HG02885 (cell line): ENCODE measurements around the gene GDF7.
"Not testable (repeated sequence)": the region's sequence is repeated elsewhere in the genome, so short reads cannot be mapped to it uniquely, and the experiment has no call there.

Experiments
- ATAC-seq: cut with Tn5 transposase; IDR thresholded peaks from one replicate; pipeline ENCODE4 v1.9.1; 2021; ENCODE audit warnings: mild to moderate bottlenecking; ENCODE audit not compliant: unreplicated experiment, poor library complexity

GDF7 gene

DNA sequence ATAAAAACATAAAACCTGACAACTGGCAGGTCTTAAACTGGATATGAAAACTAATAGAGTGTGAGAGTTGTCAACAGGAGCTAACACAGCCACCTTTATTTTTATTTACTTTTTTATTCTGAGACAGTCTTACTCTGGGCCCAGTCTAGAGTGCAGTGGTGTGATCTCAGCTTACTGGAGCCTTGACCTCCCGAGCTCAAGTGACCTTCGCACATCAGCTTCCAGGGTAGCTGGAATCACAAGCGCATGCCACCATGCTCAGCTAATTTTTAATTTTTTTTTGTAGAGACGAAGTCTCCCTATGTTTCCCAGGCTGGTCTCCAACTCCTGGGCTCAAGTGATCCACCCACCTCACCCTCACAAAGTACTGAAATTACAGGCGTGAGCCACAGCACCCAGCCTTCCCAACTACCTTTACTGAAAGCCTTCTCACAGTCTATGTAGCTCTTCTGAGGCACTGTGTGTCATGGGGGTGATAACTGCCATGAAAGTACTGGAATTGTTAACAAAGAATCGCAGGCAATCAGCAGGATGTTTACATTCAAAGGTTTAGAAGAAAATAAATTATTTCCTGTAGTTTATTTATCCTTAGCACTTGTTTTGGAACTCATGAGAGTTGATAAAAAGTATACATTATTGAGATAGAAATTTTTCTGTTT, 24.3 kb downstream of the GDF7 start:
- ATAC-seq: no peak

DNA sequence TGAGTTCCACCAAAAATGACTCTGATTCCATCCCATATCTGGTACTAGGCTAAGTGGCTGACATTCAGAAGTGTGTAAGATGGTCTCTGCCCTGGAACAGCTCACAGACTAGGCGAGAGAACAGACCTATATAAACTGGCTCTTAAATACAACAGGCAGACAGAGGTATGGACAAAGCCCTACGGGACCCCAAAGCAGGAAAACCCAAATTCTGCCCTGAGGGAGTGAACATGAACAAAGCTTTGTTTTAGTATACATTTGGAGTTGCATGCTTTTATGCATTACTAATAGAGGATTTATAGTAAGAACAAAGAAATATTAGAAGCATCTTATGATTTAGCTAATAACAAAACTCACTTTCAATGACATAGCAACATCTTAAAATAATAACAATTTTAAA, 25.1 kb downstream of the GDF7 start:
- no peak for ATAC-seq

GRCh38 chr2:20693317-20693716, 26.4 kb downstream of the GDF7 start:
- ATAC-seq: no peak

DNA sequence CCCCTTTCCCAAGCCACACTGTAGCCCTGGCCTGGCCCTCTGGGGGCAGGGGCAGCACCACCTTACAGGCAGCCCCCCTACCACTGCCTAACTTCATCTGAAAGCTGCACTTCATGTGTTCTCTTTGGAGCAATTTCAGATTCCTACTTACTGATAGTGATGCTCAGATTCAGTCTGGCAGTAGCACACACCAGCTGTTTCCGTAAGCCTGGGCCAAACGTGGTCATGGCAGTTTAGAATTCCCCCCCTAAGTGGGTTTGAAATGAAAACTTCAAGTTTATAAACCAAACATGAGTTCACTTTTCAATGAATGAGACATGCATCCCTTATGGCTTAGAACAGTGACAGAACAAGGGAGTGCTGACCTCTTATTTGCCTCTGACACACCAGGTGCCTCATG, 29.4 kb downstream of the GDF7 start:
- no peak for ATAC-seq

DNA sequence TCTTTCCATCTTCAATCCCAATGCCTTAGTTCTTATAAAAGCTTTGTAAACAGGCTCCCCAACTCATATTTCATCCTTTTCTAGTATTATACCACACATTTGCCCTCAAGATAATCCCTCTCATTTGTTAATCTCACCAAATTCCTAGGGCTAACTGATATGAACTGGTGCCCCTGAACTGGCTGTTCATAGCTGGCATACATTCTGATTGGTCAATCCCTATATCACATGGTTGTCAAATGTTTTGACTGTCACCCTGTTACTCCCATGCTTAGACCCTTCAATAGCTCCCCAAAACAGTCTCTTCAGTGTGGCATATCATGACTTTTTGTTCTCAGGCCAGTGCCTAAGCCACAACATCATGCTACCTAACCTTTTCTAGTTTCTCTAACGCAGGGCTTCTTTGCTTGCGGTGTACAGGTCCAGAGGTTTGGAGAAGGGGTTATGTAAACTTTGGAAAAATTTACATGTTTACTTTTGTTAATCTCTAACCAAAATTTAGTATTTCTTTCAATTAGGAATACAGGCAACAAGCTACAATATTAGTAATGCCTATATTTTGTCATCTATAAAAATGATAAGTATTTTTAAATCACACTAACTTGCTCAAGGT, 30.5 kb downstream of the GDF7 start:
- no peak for ATAC-seq

DNA sequence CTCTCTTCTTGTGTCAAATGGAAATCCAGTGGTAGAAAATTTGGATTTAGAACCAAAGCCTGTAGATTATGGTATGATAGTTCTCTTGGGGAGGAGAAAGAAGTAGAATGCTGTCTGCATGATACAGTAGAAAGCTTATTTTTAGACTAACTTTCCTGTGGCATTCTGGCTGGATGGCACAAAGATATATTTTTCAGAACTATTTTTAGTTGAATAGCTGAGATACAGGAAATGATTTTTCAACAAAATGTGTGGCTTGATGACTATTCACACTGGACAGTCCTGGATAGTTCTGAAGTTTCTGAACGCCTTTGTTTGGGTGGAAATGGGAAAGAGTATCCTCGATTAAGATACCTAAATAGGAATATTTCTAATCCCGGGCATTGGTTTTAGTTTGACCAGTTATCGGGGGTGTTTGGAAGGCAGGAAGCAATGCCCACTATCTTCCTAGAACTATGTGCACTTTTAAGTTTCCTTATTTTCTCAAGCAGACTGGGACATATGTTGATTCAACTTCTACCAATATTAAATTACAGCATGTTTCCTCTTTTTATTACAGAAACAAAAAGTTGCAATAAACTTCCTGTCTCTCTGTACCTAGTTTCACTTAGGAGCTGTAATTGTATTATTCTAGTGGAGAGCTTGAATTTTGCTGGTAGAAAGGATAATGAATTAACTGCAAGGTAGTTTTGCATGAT, 32.1 kb downstream of the GDF7 start:
- no peak for ATAC-seq

DNA sequence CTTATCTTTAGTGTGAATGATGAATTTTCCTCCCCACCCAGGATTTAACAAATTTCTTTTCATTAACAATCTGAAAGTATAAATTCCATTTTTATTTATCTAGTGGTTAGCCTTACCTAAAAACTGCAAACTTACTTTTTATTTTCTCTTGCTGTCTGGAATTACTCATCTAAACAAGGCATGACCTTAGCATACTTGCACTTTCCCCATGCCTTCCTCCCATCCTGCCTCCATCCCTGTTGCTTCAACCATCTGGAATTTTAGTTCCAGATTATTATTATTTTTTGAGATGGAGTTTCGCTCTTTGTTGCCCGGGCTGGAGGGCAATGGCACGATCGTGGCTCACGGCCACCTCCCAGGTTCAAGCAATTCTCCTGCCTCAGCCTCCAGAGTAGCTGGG, 35.6 kb downstream of the GDF7 start:
- ATAC-seq: no peak

GRCh38 chr2:20704886-20705285, 37.9 kb downstream of the GDF7 start:
- no peak for ATAC-seq

DNA sequence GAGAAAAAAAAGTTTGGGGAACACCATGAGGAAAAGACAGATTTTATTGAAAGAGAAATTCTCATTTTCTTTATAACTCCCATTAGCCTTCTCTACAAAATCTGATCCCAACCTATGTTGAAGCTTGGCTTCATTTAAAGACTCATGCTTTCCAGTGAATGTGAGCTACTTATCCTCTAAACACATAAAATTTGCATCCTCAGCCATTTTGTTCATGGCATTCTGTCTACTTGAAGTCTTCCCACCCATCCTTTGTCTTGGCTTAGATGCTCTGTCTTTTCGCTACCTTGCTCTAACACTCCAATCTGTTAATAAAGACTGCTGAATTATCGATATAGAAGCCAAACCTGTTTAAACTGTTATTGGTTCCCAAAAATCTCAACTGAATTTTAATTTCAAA, 39.3 kb downstream of the GDF7 start:
- ATAC-seq: no peak

- ATAC-seq: no peak
These were observed 39.8 kb downstream of the GDF7 start for GRCh38 chr2:20706786-20707185.

- ATAC-seq: no peak
These were observed 40.7 kb downstream of the GDF7 start for GRCh38 chr2:20707601-20708000.

- not testable (repeated sequence) for ATAC-seq
These were observed 44.7 kb downstream of the GDF7 start for GRCh38 chr2:20711641-20712040.

DNA sequence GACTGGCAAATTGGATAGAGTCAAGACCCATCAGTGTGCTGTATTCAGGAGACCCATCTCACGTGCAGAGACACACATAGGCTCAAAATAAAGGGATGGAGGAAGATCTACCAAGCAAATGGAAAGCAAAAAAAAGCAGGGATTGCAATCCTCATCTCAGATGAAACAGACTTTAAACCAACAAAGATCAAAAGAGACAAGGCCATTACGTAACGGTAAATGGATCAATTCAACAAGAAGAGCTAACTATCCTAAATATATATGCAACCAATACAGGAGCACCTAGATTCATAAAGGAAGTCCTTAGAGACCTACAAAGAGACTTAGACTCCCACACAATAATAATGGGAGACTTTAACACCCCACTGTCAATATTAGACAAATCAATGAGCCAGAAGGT, 46.6 kb downstream of the GDF7 start:
- not testable (repeated sequence) for ATAC-seq

- not testable (repeated sequence) for ATAC-seq
These were observed 47.5 kb downstream of the GDF7 start for GRCh38 chr2:20714412-20714811.

GRCh38 chr2:20716164-20716563, 49.2 kb downstream of the GDF7 start:
- not testable (repeated sequence) for ATAC-seq

DNA sequence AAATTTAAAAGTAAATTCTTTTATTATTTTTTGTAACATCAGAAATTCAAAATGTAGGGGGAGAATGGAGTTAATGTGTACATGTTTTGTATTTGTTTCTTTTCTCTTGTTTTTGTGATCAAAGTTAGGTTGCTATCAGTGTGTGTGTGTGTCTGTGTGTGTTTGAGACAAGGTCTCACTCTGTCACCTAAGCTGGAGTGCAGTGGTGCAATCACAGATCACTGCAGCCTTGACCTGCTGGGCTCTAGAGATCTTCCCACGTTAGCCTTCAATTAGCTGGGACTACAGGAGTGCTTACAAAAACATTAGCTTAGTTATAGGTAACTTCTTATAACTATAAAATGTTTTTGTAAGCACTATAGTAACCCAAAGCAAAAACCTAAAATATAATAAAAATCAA, 50.7 kb downstream of the GDF7 start:
- no peak for ATAC-seq

- ATAC-seq: no peak
These were observed 55.8 kb downstream of the GDF7 start for GRCh38 chr2:20722592-20723240.

- no peak for ATAC-seq
These were observed 56.6 kb downstream of the GDF7 start for GRCh38 chr2:20723543-20723942.

DNA sequence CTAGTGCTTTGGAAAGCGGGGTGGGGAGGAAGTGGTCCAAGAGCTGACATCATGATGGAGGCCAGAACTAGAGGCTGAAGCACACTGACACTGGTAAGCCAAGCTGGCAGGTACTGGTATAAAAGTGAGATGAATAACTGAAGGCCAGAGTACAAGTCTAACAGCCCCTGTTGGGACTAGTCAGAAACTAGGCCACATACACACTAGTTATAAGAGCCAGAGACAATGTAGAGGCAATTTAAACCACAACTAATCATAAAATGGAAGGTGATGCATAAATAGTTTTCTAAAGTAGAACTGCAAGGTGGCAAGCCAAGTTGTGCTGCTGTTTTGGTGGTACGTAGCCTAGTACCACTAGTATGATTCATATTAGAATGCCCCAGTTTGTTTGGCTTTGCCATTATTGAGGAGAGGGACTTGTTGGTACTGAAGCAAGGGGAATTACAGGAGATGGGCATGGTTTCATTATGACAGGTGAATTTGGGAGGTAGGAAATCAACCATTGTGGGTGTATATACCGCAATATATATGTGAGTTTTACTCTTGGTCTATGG, 57.6 kb downstream of the GDF7 start:
- ATAC-seq: no peak

DNA sequence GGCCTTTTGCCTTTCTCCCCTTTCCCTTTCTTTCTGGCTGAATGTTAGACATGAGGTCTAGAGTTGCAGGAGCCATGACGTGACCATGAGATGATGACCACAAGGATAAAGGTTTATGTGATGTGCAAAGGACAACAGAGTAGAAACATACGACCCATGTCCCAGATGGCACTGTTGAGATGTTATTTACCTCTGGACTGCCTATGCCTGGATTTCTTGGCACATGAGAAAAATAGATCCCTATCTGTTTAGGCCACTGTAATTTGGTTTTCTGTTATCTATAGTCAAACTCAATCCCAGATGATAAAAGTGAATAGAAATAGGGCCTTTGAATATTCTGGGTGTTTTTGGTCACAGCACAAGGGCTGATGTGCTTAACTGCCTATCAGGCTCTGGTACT, 58.8 kb downstream of the GDF7 start:
- ATAC-seq: no peak

- ATAC-seq: no peak
These were observed 60.0 kb downstream of the GDF7 start for GRCh38 chr2:20726913-20727312.
